Cardiac muscle cell (in vitro differentiated cells and primary cell): ENCODE data around the gene DVL1. TPM values are rescaled to one million over a fixed set of nuclear protein-coding genes. Genes with fewer than 3 reads are reported as not detected.

Experiments used
- DNase-seq, 2 donors: peaks; one replicate each; pipeline versions ENCODE4 v3.0.0 to v3.0.0-alpha.2; 2010 to 2017; ENCODE audit warnings: low read depth in 1 of 2, low spot score in 1 of 2
- H3K27ac ChIP-seq: fragments of 200-600 bp; sonication (generic); 2 replicates; pipeline ENCODE4 v1.5.1; 2016
- H3K27me3 ChIP-seq: fragments of 200-600 bp; sonication (generic); 2 replicates; pipeline ENCODE4 v1.6.0; 2016; ENCODE audit warnings: control low read depth
- H3K36me3 ChIP-seq: fragments of 200-600 bp; sonication (generic); 2 replicates; pipeline ENCODE4 v1.5.1; 2016; ENCODE audit warnings: control low read depth
- H3K4me1 ChIP-seq: fragments of 200-600 bp; sonication (generic); 2 replicates; pipeline ENCODE4 v1.8.1; 2017; ENCODE audit warnings: low read depth, mild to moderate bottlenecking, mixed run types
- H3K4me3 ChIP-seq: fragments of 200-600 bp; sonication (generic); 2 replicates; pipeline ENCODE4 v1.5.1; 2016; ENCODE audit warnings: mild to moderate bottlenecking
- H3K9me3 ChIP-seq: fragments of 200-600 bp; sonication (generic); 2 replicates; pipeline ENCODE4 v1.5.1; 2017; ENCODE audit warnings: low read depth, mild to moderate bottlenecking, control low read depth
- polyA plus RNA-seq: library from polyadenylated mRNA; unstranded; fragments of >200 nt; fragmentation: Nextera tagmentation; extraction: Ambion mirVana; gene quantifications from 2 replicates; pipeline ENCODE4 v1.2.1, GENCODE V29; 2016
- total RNA-seq: library from RNA; depleted of rRNA; stranded (reverse); fragments of >200 nt; gene quantifications from 2 replicates; pipeline ENCODE4 v1.2.3, GENCODE V29; 2016
- TF ChIP-seq, protein P1 (sequence below): IDR thresholded peaks from 2 replicates; pipeline ENCODE4 v1.5.1; 2012; ENCODE audit warnings: low read depth, mild to moderate bottlenecking, low read length

DVL1 gene
- total and polyA plus RNA-seq, 2 experiments from 2014 or later = 29.1 to 105 TPM

DNA sequence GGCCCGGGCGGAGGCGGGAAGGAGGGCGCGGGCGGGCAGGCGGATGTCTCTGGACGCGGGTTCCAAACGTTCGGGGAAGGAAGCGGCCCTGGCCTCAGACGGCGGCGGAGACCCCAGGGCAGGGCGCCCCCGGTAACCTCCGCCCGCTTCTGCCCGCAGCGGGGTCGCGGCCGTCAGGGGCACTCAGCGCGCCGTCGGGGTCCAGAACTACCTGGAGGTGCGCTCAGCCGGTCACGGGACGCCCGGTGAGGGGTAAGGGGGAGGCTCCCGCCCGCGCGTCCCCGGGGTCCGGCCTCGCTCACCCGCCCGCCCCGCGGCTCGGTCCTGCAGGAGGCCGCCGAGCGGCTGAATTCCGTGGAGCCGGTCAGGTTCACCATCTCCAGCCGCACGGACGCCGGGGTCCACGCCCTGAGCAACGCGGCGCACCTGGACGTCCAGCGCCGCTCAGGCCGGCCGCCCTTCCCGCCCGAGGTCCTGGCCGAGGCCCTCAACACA is 40.4 kb downstream of the DVL1 start:
- Histone ChIP-seq H3K27me3 (no peaks in the 10 kb centered on the region), H3K4me1 (peaks cover 18% of the 10 kb centered on the region), H3K27ac (no peak overlapping the region), H3K4me3 (peak overlapping the region; percentile 70), H3K36me3 (peaks cover 9% of the 10 kb centered on the region), H3K9me3 (no peaks in the 10 kb centered on the region)
- DNase-seq = no peak
- TF ChIP-seq, protein P1, sequence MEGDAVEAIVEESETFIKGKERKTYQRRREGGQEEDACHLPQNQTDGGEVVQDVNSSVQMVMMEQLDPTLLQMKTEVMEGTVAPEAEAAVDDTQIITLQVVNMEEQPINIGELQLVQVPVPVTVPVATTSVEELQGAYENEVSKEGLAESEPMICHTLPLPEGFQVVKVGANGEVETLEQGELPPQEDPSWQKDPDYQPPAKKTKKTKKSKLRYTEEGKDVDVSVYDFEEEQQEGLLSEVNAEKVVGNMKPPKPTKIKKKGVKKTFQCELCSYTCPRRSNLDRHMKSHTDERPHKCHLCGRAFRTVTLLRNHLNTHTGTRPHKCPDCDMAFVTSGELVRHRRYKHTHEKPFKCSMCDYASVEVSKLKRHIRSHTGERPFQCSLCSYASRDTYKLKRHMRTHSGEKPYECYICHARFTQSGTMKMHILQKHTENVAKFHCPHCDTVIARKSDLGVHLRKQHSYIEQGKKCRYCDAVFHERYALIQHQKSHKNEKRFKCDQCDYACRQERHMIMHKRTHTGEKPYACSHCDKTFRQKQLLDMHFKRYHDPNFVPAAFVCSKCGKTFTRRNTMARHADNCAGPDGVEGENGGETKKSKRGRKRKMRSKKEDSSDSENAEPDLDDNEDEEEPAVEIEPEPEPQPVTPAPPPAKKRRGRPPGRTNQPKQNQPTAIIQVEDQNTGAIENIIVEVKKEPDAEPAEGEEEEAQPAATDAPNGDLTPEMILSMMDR = no peak

DNA sequence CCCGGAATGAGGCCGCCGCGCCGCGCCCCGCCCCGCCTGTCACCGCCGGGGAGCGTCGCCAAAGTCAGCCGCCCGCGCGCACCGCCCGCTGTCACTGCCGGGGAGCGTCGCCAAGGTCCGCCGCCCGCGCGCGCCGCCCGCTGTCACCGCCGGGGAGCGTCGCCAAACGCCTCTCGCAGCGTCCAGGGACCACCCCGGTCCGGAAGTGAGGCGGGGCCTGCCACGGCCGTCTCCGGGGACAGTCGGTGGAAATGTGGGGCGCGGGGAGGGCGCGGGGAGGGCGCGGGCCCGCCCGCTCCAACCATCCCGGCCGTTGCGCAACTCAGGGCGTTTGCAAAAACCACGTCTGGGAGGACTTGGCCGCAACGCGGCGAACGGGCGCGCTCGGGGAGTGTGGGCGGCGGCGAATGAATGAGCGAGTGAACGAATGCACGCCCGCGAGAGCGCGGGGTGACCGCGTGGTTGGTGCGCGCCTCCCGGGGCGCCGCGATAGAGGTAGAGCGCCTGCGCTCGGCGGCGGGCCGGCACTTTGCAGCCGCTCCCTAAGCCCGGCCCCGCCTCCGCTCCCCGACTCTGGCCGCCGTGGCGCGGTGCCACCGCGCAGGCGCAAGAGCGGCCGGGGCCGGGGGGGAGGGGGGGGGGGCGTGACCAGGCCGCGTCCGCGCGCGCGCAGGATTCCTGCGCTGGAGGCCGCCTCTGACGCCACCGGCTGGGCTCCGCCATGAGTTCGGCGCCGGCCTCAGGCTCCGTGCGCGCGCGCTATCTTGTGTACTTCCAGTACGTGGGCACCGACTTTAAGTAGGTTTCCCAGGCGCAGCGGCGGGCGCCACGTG is 41.1 kb downstream of the DVL1 start, which contains the start of the genes ACAP3 and PUSL1:
TSS of gene ACAP3 (minus strand) at position 8 of the 833 bp plus-strand sequence. CDS start 115 bp downstream, outside the sequence.
TSS of gene PUSL1 (plus strand) at position 675 of the 833 bp plus-strand sequence. CDS start at position 722, 47 bp downstream.
- TF ChIP-seq, protein P1 = no peak
- peak; percentile 95 to 96 for DNase-seq

DNA sequence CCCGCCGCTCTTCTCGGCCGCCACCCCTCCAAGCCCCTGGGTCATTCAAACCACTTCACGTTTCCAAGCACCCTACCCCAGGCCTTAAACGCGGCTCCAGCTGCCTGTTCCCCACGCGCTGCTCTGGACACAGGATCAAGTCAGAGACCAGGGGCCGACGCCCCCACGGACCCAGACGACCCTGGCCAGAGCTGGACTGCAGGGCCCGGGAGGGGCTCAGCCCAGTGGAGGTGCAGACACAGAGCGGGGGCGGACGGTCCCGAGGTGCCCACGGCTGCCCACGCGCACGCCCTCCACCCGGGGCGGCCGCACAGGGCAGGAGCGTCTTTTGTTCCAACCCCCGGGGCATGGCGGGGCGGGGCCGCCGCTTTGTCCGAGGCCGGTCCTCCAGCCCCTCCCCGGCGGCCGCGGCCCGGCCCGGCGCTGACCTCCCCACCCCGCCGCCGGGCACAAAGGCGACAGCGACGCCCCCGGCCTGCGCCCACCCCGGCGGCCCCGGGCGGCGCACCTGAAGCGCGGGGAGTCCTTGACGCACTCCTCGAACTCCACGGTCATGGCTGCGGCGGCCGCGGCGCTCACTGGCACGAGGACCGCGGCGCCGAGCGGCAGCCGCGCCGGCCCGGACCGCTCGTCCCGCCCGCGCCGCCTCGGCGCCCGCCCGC is 41.8 kb downstream of the DVL1 start:
- no peaks in the 10 kb centered on the region for H3K9me3 ChIP-seq
- TF ChIP-seq, protein P1 = no peak
- peak in 1 of 2 donors; percentile 23 for DNase-seq
- peaks cover 6% of the 10 kb centered on the region for H3K36me3 ChIP-seq
- peaks cover 18% of the 10 kb centered on the region for H3K4me1 ChIP-seq
- H3K27ac ChIP-seq = peak overlapping the region; percentile 51
- peak overlapping the region; percentile 90 for H3K4me3 ChIP-seq
- no peaks in the 10 kb centered on the region for H3K27me3 ChIP-seq

More for the DNA sequence above, 41.1 kb downstream of the DVL1 start, which contains the start of the genes ACAP3 and PUSL1:
- no peaks in the 10 kb centered on the region for H3K27me3 ChIP-seq
- H3K27ac ChIP-seq = peak within 1 kb of the TSS; percentile 63
- peaks cover 6% of the 10 kb centered on the region for H3K36me3 ChIP-seq
- H3K4me1 ChIP-seq = peaks cover 18% of the 10 kb centered on the region
- no peaks in the 10 kb centered on the region for H3K9me3 ChIP-seq
- H3K4me3 ChIP-seq = peak within 1 kb of the TSS; percentile 90

DNA sequence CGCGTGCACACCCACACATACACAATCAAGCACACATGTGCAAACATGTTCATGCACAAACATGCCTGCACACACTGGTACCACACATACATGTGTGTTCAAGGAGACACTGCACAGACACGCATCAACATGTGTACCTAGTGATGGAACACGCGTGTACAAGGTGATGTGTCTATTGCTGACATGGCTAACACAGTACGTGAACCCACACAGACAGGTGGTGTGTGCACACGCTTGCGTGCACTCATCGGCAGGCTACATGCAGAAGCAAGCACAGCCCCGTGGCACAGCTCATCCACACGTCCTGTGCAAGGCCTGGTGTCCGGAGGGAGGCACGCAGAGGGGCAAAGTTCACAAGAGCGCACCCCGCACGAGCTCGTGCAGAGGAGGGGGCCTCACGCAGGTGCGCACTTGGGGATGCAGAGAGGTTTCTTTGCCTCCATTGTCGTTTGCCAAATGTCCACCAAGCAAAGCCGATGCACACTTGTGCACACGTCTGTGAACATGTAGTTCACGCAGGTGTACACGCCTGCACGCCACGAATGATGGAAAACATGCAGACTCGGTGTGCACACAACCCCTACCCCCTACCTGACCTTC is 42.5 kb downstream of the DVL1 start:
- H3K27me3 ChIP-seq = no peaks in the 10 kb centered on the region
- no peaks in the 10 kb centered on the region for H3K9me3 ChIP-seq
- H3K4me1 ChIP-seq = peaks cover 18% of the 10 kb centered on the region
- no peak for DNase-seq
- H3K27ac ChIP-seq = no peak overlapping the region
- H3K36me3 ChIP-seq = peaks cover 6% of the 10 kb centered on the region
- peak overlapping the region; percentile 90 for H3K4me3 ChIP-seq
- TF ChIP-seq, protein P1 = no peak

DNA sequence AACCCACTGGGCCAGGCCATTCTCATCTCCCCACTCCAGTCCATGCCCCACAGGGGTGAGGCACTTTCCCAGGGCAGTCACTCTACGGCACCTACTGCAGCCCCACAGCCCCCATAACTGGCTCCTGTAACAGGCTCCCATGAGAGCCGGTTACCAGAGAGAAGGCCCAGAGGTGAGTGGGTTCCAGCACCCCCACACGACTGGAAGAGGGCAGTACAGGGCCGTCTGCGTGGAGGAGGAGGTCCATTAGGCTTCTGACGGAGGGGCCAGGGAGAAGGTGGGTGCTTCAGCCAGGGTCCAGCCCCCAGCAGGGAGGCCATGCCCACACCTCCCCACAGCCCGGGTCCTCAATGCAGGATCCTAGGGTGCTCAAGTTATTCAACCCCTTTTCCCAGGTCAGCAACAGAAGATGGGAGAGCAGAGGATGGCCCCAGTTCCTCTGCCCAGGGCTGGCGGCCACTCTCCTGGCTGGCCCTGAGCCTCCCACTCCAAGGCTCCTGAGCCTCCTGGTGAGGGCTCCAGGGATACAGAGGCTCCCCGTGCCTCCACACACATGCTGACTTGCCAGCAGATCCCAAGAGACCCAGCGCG is 43.1 kb downstream of the DVL1 start:
- TF ChIP-seq, protein P1 = peak; percentile 13
- Histone ChIP-seq H3K4me3 (no peak overlapping the region), H3K4me1 (peaks cover 18% of the 10 kb centered on the region), H3K27ac (peak overlapping the region; percentile 11), H3K27me3 (no peaks in the 10 kb centered on the region), H3K36me3 (peaks cover under 1% of the 10 kb centered on the region), H3K9me3 (no peaks in the 10 kb centered on the region)
- DNase-seq = no peak
